ENCODE results near the gene PIGX. TPM values are rescaled to one million over a fixed set of nuclear protein-coding genes. Genes with fewer than 3 reads are reported as not detected.

The PIGX gene
- total and polyA plus RNA-seq, 4 donors: 5.1 to 10.0 (median 6.6) TPM

DNA sequence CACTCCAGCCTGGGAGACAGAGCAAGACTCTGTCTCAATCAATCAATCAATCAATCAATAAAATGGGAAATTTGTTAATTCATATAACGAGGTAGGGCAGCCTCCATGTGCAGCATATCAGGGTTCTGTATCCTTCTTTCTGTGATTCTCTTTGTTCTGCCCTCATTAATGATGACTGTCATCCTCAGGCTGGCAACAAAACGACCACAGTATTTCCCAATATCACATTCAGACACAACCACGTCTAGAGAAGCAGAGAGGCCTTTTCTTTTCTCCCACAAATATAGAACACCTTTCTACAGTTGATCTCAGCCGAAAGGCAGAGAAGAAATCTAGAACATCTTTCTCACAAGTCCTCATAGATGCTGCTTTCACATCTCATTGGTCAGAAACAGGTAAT, 11.4 kb upstream of the PIGX start:
- Histone ChIP-seq H3K27me3 (ENCODE audit: control insufficient read depth in 4 of 4, insufficient read depth in 4 of 4, low read length in 3 of 4) (no peaks in the 10 kb centered on the region), H3K9ac (ENCODE audit: low read depth in 1 of 2, low read length in 2 of 2) (no peak overlapping the region), H3K36me3 (ENCODE audit: control insufficient read depth in 4 of 4, insufficient read depth in 3 of 4, low read depth in 1 of 4, low read length in 3 of 4) (no peaks in the 10 kb centered on the region), H3K27ac (ENCODE audit: low read depth in 1 of 2, low read length in 2 of 2) (no peak overlapping the region), H3K4me3 (ENCODE audit: low read depth in 1 of 3, low read length in 3 of 3) (no peak overlapping the region), H3K9me3 (ENCODE audit: control insufficient read depth in 4 of 4, low read length in 3 of 4) (no peaks in the 10 kb centered on the region), H3K4me1 (ENCODE audit: control insufficient read depth in 4 of 4, insufficient read depth in 4 of 4, low read length in 3 of 4) (no peaks in the 10 kb centered on the region)
- WGBS: 81% methylated on average over 4 of the region's 4 CpGs
- TF ChIP-seq GABPA (IDR thresholded peaks at IDR 0.05 in 1 of 2, conservative IDR thresholded peaks at IDR 0.05 in 1 of 2) (no peak), NR2F2 (IDR thresholded peaks at IDR 0.05) (no peak), EGR1 (IDR thresholded peaks at IDR 0.05; ENCODE audit: low read depth in 2 of 2) (no peak), RXRA (IDR thresholded peaks at IDR 0.05) (no peak), HNF4A (conservative IDR thresholded peaks at IDR 0.05) (no peak), FOXA1 (IDR thresholded peaks at IDR 0.05) (no peak)
- TF ChIP-seq, protein P1, sequence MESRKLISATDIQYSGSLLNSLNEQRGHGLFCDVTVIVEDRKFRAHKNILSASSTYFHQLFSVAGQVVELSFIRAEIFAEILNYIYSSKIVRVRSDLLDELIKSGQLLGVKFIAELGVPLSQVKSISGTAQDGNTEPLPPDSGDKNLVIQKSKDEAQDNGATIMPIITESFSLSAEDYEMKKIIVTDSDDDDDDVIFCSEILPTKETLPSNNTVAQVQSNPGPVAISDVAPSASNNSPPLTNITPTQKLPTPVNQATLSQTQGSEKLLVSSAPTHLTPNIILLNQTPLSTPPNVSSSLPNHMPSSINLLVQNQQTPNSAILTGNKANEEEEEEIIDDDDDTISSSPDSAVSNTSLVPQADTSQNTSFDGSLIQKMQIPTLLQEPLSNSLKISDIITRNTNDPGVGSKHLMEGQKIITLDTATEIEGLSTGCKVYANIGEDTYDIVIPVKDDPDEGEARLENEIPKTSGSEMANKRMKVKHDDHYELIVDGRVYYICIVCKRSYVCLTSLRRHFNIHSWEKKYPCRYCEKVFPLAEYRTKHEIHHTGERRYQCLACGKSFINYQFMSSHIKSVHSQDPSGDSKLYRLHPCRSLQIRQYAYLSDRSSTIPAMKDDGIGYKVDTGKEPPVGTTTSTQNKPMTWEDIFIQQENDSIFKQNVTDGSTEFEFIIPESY (IDR thresholded peaks at IDR 0.05): no peak
- TF ChIP-seq, protein P2, sequence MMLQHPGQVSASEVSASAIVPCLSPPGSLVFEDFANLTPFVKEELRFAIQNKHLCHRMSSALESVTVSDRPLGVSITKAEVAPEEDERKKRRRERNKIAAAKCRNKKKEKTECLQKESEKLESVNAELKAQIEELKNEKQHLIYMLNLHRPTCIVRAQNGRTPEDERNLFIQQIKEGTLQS (IDR thresholded peaks at IDR 0.05): no peak
- DNase-seq (ENCODE audit: low spot score): no peak

DNA sequence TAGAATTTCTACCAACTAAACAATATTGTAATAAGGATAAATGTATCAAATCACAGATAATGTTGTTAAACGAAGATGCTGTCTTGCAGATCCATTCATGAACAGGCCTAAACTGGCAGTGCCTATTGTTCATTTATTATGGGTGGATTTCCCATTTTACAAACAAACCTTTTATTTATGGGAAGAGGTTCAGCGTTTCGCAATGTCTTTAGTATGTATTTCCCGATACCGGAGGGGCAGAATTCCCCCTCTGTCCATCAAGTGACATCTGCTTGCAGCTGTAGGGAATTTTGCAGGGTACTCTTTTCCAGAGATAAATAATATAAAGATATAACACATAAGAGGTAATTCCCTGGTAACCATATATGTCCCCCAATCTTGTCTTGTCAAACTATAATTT, 5.8 kb upstream of the PIGX start:
- Histone ChIP-seq H3K9me3 (ENCODE audit: control insufficient read depth in 4 of 4, low read length in 3 of 4) (no peaks in the 10 kb centered on the region), H3K4me1 (ENCODE audit: control insufficient read depth in 4 of 4, insufficient read depth in 4 of 4, low read length in 3 of 4) (peaks cover under 1 to 3% (median 2%) of the 10 kb centered on the region in 4 donors), H3K4me3 (ENCODE audit: low read depth in 1 of 3, low read length in 3 of 3) (no peak overlapping the region), H3K9ac (ENCODE audit: low read depth in 1 of 2, low read length in 2 of 2) (no peak overlapping the region), H3K27ac (ENCODE audit: low read depth in 1 of 2, low read length in 2 of 2) (no peak overlapping the region), H3K27me3 (ENCODE audit: control insufficient read depth in 4 of 4, insufficient read depth in 4 of 4, low read length in 3 of 4) (no peaks in the 10 kb centered on the region), H3K36me3 (ENCODE audit: control insufficient read depth in 4 of 4, insufficient read depth in 3 of 4, low read depth in 1 of 4, low read length in 3 of 4) (no peaks in the 10 kb centered on the region)
- no peak for DNase-seq (ENCODE audit: low spot score)
- TF ChIP-seq RAD21 (IDR thresholded peaks at IDR 0.05) (no peak), EGR1 (IDR thresholded peaks at IDR 0.05; ENCODE audit: low read depth in 2 of 2) (no peak), SP1 (IDR thresholded peaks at IDR 0.05) (no peak), NR2F2 (IDR thresholded peaks at IDR 0.05) (no peak), FOXA2 (IDR thresholded peaks at IDR 0.05) (no peak), GABPA (IDR thresholded peaks at IDR 0.05 in 1 of 2, conservative IDR thresholded peaks at IDR 0.05 in 1 of 2) (no peak), HNF4G (IDR thresholded peaks at IDR 0.05) (no peak), RXRA (IDR thresholded peaks at IDR 0.05) (no peak), JUND (IDR thresholded peaks at IDR 0.05) (no peak), TAF1 (conservative IDR thresholded peaks at IDR 0.05) (no peak)
- TF ChIP-seq, protein P1 (IDR thresholded peaks at IDR 0.05): no peak
- TF ChIP-seq, protein P3, sequence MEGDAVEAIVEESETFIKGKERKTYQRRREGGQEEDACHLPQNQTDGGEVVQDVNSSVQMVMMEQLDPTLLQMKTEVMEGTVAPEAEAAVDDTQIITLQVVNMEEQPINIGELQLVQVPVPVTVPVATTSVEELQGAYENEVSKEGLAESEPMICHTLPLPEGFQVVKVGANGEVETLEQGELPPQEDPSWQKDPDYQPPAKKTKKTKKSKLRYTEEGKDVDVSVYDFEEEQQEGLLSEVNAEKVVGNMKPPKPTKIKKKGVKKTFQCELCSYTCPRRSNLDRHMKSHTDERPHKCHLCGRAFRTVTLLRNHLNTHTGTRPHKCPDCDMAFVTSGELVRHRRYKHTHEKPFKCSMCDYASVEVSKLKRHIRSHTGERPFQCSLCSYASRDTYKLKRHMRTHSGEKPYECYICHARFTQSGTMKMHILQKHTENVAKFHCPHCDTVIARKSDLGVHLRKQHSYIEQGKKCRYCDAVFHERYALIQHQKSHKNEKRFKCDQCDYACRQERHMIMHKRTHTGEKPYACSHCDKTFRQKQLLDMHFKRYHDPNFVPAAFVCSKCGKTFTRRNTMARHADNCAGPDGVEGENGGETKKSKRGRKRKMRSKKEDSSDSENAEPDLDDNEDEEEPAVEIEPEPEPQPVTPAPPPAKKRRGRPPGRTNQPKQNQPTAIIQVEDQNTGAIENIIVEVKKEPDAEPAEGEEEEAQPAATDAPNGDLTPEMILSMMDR (IDR thresholded peaks at IDR 0.05; ENCODE audit: low read depth, low read length, missing input control): no peak
- TF ChIP-seq, protein P4, sequence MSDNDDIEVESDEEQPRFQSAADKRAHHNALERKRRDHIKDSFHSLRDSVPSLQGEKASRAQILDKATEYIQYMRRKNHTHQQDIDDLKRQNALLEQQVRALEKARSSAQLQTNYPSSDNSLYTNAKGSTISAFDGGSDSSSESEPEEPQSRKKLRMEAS (IDR thresholded peaks at IDR 0.05): no peak
- TF ChIP-seq, protein P2 (IDR thresholded peaks at IDR 0.05): no peak
- WGBS: 81% methylated on average over 5 of the region's 5 CpGs

All from liver (tissue), 9 donors.